DND-41 (cell line): ENCODE results near the gene FAM184B.

Experiments
- ATAC-seq: fragments of 200-7000 bp; cut with Tn5 transposase; 3 replicates; pipeline ENCODE4 v1.9.1; 2021; ENCODE audit warnings: low read depth; ENCODE audit not compliant: insufficient read depth
- DNase-seq: peaks from one replicate; pipeline ENCODE4 v3.0.0-alpha.2; 2020
- H2AFZ ChIP-seq: 2 replicates; pipeline ENCODE4 v1.6.0; 2012; ENCODE audit warnings: low read depth, low read length
- H3K27ac ChIP-seq: 2 replicates; pipeline ENCODE4 v1.5.1; 2012; ENCODE audit warnings: low read length, inconsistent platforms
- H3K27me3 ChIP-seq: fragments of 200-600 bp; sonication (generic); 2 replicates; pipeline ENCODE4 v1.6.0; 2012; ENCODE audit warnings: low read length, mild to moderate bottlenecking, inconsistent platforms; ENCODE audit not compliant: insufficient read depth, poor library complexity
- H3K36me3 ChIP-seq: 2 replicates; pipeline ENCODE4 v1.5.1; 2012; ENCODE audit warnings: low read length, inconsistent platforms; ENCODE audit not compliant: insufficient read depth
- H3K4me1 ChIP-seq: 2 replicates; pipeline ENCODE4 v1.5.1; 2012; ENCODE audit warnings: mild to moderate bottlenecking, low read length; ENCODE audit not compliant: insufficient read depth
- H3K4me2 ChIP-seq: 2 replicates; pipeline ENCODE4 v1.6.0; 2012; ENCODE audit warnings: mild to moderate bottlenecking, moderate library complexity, low read length, inconsistent platforms; ENCODE audit not compliant: insufficient read depth
- H3K4me3 ChIP-seq, 2 experiments: fragments of 200-600 bp in 1 of 2; shearing (Covaris generic) in 1 of 2; 2 replicates each; pipeline ENCODE4 v1.5.1; 2012 to 2016; ENCODE audit warnings: inconsistent platforms in 2 of 2, low read length in 2 of 2, mild to moderate bottlenecking in 2 of 2, low read depth in 1 of 2, moderate library complexity in 1 of 2
- H3K79me2 ChIP-seq: 2 replicates; pipeline ENCODE4 v1.6.0; 2012; ENCODE audit warnings: low read length, inconsistent platforms; ENCODE audit not compliant: insufficient read depth
- H3K9ac ChIP-seq: 2 replicates; pipeline ENCODE4 v1.6.0; 2012; ENCODE audit warnings: low read depth, mild to moderate bottlenecking, inconsistent platforms, low read length, moderate library complexity
- H3K9me3 ChIP-seq: 2 replicates; pipeline ENCODE4 v1.5.1; 2012; ENCODE audit warnings: low read length, moderate library complexity, mild to moderate bottlenecking, inconsistent platforms; ENCODE audit not compliant: insufficient read depth, severe bottlenecking
- H4K20me1 ChIP-seq: 2 replicates; pipeline ENCODE4 v1.6.0; 2012; ENCODE audit warnings: low read length; ENCODE audit not compliant: insufficient read depth
- EZH2 ChIP-seq: IDR thresholded peaks from 3 replicates; pipeline ENCODE4 v1.6.1; 2012; ENCODE audit warnings: borderline replicate concordance, low read depth, mild to moderate bottlenecking, moderate library complexity, low read length, inconsistent platforms; ENCODE audit not compliant: severe bottlenecking
- TF ChIP-seq, protein P1 (sequence below): IDR thresholded peaks from 2 replicates; pipeline ENCODE4 v1.5.1; 2012; ENCODE audit warnings: borderline replicate concordance, low read length, moderate library complexity, mild to moderate bottlenecking; ENCODE audit not compliant: poor library complexity, severe bottlenecking; ENCODE audit errors: extremely low read depth

FAM184B gene

DNA sequence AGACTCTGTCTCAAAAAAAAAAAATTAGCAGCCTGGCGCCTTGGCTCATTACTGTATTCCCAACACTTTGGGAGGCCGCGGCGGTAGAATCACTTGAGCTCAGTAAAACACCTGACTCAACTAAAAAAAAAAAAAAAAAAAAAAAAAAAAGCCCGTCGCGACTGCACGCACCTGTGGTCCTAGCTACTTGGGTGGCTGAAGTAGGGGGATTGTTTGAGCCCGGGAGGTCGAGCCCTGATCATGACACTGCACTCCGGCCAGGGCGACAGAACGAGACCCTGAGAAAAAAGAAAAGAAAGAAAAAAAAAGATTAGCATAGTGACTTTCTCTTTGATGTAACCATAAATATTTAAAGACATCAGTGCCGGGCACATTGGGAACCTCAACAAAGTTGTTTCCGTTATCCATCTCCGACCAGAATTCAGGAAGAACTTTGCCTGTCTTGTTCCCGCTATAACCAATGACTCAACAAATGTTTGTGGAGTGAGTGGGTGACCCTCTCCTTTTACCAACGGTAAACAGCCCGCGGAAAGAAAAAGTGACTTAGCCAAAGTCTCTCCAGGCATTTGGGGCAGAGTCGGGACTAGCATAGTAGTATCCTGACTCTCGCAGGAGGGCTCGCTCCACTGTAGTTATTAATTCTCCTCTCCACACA lies 167.5 kb downstream of the FAM184B start:
- Histone ChIP-seq H3K9ac (peak overlapping the region; percentile 88), H2AFZ (peak overlapping the region; percentile 84), H4K20me1 (peaks cover 34% of the 10 kb centered on the region), H3K4me1 (peaks cover 51% of the 10 kb centered on the region), H3K27me3 (no peaks in the 10 kb centered on the region), H3K79me2 (peaks cover 51% of the 10 kb centered on the region), H3K4me2 (peak overlapping the region; percentile 83), H3K27ac (peak overlapping the region; percentile 91), H3K36me3 (peaks cover 31% of the 10 kb centered on the region), H3K9me3 (no peaks in the 10 kb centered on the region), H3K4me3 (peak overlapping the region; percentile 79 to 95)
- TF ChIP-seq, protein P1, sequence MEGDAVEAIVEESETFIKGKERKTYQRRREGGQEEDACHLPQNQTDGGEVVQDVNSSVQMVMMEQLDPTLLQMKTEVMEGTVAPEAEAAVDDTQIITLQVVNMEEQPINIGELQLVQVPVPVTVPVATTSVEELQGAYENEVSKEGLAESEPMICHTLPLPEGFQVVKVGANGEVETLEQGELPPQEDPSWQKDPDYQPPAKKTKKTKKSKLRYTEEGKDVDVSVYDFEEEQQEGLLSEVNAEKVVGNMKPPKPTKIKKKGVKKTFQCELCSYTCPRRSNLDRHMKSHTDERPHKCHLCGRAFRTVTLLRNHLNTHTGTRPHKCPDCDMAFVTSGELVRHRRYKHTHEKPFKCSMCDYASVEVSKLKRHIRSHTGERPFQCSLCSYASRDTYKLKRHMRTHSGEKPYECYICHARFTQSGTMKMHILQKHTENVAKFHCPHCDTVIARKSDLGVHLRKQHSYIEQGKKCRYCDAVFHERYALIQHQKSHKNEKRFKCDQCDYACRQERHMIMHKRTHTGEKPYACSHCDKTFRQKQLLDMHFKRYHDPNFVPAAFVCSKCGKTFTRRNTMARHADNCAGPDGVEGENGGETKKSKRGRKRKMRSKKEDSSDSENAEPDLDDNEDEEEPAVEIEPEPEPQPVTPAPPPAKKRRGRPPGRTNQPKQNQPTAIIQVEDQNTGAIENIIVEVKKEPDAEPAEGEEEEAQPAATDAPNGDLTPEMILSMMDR: no peak
- no peak for TF ChIP-seq EZH2
- ATAC-seq (peak; percentile 60), DNase-seq (peak; percentile 27)

DNA sequence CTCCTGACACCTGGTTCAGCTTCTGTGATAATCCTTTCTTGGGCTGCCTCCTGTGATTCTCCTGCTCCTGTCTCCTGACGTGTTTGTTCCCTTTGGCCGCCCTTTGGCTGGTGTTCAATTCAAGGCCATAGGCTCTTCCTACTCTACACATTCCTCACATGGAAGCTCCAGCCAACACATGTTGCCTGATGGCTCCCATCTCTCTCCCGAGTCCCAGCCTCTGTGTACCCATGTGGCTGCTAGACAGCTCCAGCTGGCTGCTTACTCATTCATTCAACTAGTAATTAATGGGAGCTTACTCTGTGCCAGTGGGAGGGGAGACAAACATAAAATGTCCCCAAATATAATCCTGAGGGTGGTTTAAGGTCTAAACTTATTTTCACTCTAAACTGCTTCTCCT lies 176.2 kb downstream of the FAM184B start:
- Histone ChIP-seq H3K4me1 (no peaks in the 10 kb centered on the region), H3K36me3 (peaks cover 18% of the 10 kb centered on the region; the same call in 1 of the 2 replicates), H3K79me2 (no peaks in the 10 kb centered on the region), H2AFZ (no peak overlapping the region), H3K4me2 (no peak overlapping the region), H3K4me3 (no peak overlapping the region), H3K27ac (no peak overlapping the region), H4K20me1 (no peaks in the 10 kb centered on the region), H3K9me3 (no peaks in the 10 kb centered on the region), H3K27me3 (no peaks in the 10 kb centered on the region), H3K9ac (no peak overlapping the region)
- ATAC-seq (no peak), DNase-seq (no peak)
- TF ChIP-seq, protein P1: no peak
- TF ChIP-seq EZH2: no peak

DNA sequence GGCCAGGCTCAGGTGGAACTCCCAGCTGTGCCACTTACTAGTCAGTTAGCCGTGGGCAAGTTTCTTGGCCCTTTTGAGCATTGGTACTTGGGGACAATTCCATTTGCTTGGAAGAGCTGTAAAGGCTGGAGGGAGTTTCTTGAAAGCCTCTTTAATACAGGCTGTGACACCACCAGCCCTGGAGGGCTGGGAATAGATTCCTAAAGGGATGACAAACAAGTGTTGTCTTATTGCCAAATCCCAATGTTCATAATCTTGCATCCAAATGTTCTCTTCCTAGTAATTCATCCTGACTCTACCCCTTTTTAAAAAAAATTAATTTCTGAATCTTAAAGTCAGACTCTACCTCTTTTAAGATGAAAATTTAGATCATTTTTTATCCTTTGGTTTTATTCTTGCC lies 181.6 kb downstream of the FAM184B start:
- H3K27me3 ChIP-seq: no peaks in the 10 kb centered on the region
- peaks cover 21% of the 10 kb centered on the region; the same call in 1 of the 2 replicates for H3K36me3 ChIP-seq
- H3K4me3 ChIP-seq: no peak overlapping the region
- H3K4me2 ChIP-seq: no peak overlapping the region
- no peak overlapping the region for H3K9ac ChIP-seq
- no peaks in the 10 kb centered on the region for H3K4me1 ChIP-seq
- no peaks in the 10 kb centered on the region for H4K20me1 ChIP-seq
- no peak overlapping the region for H2AFZ ChIP-seq
- TF ChIP-seq EZH2: no peak
- TF ChIP-seq, protein P1: no peak
- H3K27ac ChIP-seq: no peak overlapping the region
- no peaks in the 10 kb centered on the region for H3K9me3 ChIP-seq
- DNase-seq (no peak), ATAC-seq (no peak)
- no peaks in the 10 kb centered on the region for H3K79me2 ChIP-seq

DNA sequence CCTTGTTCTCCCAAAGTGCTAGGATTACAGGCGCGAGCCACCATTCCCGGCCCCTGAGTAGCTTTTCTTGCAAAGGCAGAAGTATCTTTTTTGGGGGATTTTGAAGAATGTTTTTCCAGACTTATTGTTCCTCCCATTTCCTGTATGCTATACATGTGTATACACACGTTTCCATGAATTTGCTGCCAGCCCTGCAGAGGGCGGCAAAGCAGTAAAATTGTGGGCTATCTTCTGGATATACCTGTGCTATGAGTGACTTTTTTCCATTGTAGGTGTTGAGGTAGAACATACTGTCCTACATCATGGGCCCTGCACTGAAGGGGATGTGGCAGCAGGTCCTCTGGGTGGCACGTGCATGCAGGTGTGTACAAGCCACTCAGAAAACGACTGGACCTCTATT lies 183.9 kb downstream of the FAM184B start:
- H3K9ac ChIP-seq: no peak overlapping the region
- peak; percentile 16 for DNase-seq
- H3K79me2 ChIP-seq: no peaks in the 10 kb centered on the region
- H2AFZ ChIP-seq: no peak overlapping the region
- H3K27ac ChIP-seq: no peak overlapping the region
- no peaks in the 10 kb centered on the region for H3K9me3 ChIP-seq
- H4K20me1 ChIP-seq: no peaks in the 10 kb centered on the region
- H3K4me2 ChIP-seq: no peak overlapping the region
- peak; percentile 71 for ATAC-seq
- peaks cover 26% of the 10 kb centered on the region; the same call in 1 of the 2 replicates for H3K36me3 ChIP-seq
- TF ChIP-seq, protein P1: peak; percentile 60
- no peak for TF ChIP-seq EZH2
- no peak overlapping the region for H3K4me3 ChIP-seq
- H3K4me1 ChIP-seq: no peaks in the 10 kb centered on the region
- no peaks in the 10 kb centered on the region for H3K27me3 ChIP-seq
